Kidney capillary endothelial cell (primary cell): ENCODE results near the gene CCDC30.

Experiments used
- DNase-seq: peaks from one replicate; pipeline ENCODE4 v3.0.0-alpha.2; 2018; ENCODE audit warnings: low spot score

The CCDC30 gene

DNA sequence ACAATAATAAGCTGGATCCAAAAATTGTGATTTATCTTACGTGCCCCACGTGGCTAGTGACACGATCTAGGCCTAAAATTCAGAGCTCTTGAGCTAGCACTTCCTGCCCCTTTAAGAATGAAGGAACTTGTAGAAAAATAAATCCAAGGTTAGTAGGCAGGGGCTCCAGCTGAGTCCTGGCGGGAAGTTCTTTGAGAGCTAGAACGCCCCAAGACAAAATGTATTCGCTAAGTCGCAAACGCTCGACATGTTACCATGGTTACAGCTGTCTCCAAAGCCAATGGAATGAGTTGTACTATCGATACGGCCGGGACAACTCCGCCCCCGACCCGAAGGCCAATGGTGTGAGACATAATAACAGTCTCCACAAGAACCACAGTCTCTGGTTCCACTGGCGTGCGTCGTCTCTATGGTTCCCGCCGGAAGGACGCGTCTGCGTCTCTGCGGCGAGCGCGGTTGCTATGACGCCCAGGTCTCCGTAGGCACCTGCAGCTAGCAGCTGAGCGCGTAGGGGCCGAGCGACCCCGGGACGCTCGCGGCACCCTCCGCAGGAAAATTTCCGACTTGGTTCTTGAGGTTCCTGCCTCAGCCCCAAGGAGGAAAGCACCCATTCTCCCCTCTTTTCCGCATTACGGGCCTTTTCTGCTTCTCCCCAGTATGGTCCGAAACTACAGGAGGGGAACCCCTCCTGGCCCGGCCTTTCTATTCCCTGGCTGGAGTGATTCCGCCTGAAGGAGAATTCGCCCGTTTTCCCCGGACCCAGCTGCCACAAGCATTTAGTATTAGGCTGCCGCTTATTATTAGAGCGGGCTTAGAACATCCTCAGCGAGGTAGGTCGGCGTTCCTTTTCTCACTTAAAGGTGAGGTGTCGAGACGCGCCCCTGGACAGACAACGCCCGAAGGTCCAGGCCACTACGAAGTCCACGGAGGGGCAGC, at the start of gene CCDC30:
Gene CCDC30, plus strand, starts transcription at position 459 of the 936 bp plus-strand sequence. CDS start 17,266 bp downstream, outside the sequence.
- DNase-seq = peak; percentile 97

DNA sequence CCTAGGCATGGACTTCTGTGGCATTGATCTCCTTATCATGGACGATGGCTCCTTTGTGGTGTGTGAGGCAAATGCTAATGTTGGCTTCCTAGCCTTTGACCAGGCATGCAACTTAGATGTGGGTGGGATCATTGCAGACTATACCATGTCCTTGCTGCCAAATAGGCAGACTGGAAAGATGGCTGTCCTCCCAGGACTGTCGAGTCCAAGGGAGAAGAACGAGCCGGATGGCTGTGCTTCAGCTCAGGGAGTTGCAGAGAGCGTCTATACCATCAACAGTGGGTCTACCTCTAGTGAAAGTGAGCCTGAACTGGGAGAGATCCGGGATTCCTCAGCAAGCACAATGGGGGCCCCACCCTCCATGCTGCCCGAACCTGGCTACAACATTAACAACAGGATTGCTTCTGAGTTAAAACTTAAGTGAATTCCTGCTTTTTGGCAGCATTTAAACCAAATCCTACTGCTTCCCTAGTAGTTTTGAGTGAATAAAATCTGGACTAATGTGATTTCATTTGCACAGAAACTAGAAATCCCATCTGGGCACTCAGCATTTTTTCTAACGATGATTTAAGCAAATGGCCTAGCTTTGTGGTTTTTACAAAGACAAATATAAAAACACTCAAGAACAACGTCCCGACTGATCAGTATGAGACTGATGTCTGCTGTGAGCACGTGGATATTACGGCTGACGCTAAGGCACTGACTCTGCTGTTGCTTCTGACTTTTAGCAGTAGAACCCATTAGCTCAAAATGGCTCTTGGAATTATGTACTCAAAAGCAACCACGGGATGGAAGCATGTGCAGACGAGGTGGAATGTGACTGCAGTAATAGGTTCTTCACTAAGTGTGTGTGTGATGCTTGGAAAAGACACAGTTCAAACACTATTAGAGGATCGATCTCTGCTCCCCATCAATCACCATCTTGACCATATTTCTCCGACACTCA, 48.3 kb upstream of the CCDC30 start:
- DNase-seq = no peak

DNA sequence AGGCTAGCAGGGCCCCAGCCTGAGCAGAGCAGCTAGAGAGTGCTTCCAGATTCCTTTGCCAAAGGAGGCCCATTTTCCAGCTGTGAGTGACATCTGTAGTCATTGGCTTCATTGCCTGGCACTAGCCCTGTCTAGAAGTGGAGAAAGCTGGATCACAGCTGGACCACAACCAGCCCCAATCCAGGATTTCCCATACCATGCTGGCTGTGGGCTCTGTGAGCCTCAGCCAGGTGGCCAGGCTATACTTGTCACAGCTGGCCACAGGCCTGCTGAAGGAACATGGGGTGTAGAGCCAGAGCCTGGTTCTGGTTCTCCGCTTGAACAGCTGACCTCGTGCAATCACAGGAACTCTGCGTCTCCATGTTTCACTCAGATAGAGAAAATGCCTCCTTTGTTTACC, 45.9 kb upstream of the CCDC30 start:
- DNase-seq = no peak

DNA sequence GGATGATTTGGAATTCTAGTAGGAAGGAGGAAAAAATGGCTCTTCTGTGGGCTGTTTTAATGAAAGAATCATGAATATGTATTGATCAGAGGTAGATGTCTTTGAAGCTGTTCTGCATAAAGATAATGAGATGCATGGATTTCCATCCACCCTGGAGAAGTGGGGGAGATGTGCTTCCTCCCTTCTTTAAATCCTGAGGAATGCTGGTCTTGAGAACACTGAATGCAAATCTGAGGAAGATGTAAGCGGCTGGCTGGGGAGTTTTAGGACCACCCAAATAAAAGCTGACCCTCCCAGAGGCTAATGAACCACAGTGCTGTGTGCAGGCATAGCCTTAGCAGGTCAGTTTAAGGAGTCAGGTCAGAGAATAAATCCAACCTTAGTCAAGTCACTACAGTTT, 44.6 kb upstream of the CCDC30 start:
- no peak for DNase-seq

DNA sequence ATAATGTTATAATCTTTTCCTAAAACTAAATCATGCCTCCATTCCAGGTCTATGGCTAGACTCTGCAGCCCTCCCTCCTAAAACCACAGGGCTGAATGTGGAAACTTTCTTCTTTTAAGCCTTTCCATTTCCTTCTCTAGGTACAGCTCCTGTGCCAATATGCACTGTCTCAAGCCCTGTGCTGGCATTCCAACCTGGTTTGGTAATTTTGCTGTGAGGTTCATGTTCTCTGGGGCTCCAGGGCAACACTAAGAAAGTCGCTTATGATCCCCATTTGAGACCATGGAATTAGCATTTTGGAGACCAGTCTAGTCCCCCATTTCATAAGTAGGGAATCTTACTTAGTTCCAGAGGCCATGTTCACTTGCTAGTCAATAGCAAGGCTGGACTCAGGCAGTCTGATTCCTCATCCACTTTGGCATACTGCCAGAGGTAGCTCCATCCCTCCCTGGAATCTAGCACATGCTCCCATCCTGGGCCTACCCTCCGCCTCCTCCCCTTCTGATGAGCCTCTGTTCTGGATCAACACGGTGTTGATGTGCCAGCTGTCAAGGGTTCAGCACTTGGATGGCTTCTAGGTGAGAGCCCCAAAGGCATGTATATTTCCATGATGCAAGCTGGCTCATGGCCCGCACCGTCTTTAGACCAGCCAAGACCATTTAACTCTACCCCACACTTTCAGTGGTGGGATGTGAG, 43.8 kb upstream of the CCDC30 start:
- DNase-seq = no peak

DNA sequence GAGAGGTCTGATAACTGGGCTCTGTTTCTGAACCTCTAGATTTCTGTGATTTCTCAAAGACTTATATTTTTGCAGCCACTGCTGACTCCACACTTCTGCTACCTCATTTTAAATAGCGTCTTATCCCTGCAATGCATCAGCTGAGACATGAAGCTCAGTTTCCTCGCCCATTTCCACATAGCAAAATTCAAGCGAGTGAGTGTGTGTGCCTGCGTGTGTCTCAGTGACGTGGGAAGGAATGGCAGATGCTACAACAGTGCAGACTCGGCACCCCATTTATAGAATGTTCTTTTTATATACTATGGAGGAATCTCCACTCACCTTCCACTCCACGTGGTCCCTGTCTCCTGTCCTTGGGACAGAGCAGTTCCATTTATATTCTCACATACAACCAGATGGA, 43.0 kb upstream of the CCDC30 start:
- DNase-seq = no peak

DNA sequence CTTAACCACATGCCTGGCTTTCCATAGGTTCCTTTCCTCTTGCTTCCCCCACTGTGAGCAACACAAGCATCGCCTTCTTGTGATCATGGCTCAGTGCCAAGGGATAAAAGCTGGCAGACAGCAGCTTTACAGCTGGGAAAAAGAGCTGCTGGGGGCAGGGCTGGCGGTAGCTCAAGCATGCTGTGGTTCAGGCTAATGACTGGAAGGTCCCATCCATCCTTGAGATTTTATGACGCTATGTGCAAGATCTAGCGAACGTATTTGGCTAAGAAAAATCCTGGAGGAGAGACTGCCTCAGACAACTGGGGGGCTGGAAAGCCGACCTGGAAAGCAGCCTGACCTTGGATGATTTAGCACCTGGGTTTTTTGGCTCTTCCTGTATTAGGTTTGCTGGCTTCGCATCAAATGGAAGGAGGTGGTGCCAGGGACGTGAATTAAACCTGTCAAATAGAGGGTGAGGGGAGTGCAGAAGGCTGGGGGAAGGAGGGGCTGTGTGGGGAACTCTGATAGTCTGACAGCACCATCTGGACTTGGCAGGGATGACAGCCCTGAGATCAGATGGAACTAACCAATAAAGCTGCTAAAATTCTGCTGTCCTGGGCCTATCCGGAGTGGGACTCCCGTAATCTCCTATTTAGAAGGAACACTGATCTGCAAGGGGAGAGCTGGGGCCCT, 42.0 kb upstream of the CCDC30 start:
- DNase-seq = peak; percentile 30

DNA sequence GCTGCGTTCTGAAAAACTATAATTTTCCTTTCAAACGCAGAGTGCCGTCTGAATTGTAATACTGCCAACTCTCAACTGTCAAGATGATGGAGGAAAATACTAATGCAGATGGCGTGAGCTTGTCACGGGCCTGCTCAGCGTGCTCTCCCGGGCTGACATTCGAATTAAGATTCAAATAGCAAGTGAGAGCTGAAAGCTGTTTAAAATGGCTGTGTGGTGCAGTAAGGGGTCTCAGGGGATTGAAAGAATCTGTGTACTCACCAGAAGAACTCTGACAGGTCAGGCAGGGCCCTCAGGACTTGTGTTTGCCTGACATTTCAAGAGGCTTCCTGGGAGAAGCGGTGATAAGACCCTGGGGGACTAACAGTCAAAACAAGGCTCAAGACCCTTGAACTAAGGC, 40.3 kb upstream of the CCDC30 start:
- DNase-seq = no peak

DNA sequence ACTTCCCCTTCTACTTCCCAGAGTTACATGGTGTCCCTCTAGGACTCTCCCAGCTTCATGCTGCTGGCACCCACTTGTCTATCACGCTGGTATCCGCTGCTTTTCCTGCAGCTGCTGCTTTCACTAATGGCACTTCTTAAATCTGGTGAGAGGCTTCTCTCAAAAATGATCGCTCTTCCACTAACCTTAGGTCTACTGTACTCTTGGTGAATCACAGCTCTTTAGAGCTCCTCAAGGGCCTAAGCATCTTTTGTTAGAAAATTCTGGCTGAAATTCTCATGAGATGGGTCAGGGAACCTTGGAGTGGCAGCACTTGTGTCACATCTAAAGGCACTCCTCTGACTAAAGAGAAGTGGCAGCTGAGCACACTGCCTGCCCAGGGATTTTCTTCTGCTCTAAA, 39.4 kb upstream of the CCDC30 start:
- DNase-seq = no peak

DNA sequence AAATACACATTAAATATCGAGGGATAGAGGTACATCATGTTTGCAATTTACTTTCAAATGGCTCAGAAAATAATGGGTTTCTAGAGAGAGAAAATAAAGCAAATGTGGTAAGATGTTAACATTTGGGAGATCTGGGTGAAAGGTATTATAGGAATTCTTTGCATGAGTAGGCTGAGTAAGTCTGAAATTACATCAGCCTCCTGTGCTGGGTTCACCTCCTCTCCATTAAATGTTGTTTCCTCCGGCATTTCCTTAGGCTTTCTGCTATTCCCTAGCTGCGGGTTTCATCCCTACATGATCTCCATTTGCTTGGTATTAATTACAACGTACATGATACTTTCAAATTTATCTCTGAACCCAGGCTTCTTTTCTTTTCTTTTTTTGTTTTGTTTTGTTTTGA, 38.9 kb upstream of the CCDC30 start:
- no peak for DNase-seq

DNA sequence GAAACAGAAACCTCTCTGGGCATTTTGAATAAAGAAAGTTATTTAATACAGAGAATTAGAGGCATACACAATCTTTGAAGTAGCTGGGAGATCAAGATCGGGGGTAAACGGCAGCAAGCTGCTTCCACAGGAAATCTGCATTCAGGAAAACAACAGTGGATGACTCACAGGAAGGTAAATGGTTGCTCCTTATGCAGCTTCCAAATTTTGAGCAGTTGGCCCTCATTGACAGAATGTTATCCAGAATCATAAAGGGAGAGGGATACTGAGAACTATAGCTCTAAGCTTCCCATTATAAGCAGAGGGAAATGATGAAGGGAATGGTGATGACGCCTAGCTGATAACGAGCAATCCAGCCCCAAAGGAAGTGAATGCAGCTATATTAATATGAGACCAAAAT, 35.8 kb upstream of the CCDC30 start:
- peak; percentile 48 for DNase-seq

DNA sequence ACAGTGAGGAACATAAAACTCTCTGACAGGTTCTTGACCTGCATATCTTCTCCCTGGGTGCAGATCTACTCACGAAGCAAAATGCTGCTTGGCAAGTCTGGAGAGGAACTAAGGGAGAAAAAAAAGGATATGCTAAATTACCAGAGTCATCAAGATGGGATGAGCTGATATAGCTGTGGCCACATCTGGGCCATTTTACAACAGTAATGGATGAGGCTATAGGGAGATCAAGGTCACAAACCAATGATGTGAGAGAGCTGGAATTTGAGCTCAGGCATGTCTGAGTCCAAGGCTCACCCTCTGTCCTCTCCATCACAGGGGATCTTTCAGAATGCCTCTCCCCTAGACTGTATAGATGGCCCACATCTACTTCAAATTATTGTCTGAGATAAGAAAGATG, 33.5 kb upstream of the CCDC30 start:
- DNase-seq = no peak

DNA sequence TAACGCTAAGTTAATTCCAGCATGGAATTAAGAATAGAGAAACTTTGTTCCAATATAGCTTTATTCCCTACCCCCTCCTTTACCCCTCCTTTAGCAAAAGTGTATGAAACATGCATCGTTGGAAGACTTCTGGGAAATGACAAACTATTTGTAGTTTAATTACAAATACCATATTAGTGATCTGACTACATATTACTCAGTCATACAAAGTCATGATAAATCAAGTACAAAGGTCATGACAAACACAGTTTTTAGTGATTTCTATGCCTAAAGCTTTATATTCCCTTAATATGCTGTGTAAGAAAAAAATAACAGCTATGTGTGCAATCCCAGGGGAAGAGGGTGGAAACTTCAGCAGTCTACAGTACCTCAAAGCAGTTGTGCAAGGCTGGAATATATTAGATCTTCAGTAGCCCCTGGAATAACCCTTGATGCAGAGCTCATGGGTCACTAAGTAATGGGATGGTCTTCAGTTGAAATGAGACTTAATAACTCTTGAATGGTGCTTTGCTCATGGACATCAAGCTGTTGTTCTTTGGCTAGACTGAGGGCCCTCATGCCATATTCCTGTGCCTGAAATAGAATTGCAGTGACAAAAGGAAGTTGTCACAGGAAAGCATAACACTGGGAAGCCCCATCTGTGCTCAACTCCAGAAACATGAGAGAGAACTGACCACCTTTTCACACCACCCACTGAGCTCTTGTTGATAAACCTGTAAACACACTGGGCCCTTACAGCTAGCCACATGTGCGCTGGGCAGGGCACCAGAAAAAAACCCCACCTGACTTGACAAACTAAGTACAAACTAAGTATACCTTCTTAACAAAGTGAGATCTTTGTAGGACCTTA, 32.6 kb upstream of the CCDC30 start:
- DNase-seq = peak; percentile 42

DNA sequence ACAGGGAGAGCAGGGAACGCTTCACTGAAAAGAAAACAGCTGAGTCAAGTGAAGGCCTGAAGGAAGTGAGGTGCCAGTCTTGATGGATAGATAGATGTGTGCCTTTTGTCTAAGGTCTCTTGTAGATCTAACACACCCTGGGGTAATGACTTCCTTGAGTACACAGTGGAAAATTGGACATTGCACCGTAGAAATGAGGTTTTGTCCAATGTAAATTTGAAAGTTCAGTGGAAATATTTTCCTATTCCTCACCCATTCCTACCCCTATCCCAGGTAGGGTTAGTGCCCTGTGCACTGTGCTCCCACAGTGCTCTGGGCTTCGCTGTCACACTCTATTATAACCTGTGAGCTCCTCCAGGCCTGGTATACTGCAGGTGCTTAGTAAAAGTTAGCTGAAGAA, 31.6 kb upstream of the CCDC30 start:
- DNase-seq = no peak

DNA sequence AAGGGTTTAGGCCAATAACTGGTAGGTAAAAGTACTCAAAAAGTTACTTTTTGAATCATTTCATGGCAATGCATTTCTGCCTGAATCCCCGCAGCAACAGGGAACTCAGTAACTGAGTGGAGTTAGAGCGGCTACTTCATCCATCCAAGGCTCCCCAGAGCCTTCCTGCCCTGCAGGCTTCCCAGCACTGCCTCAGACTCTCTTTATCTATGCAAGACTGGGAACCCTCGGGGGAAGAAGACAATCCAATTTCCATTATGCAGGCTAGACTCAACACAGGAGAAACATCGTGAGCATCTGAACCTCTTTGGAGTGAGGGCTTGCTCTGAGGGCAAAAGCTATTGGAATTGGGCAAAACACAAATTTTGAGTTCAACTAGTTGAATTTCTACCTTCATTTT, 30.4 kb upstream of the CCDC30 start:
- DNase-seq = no peak

DNA sequence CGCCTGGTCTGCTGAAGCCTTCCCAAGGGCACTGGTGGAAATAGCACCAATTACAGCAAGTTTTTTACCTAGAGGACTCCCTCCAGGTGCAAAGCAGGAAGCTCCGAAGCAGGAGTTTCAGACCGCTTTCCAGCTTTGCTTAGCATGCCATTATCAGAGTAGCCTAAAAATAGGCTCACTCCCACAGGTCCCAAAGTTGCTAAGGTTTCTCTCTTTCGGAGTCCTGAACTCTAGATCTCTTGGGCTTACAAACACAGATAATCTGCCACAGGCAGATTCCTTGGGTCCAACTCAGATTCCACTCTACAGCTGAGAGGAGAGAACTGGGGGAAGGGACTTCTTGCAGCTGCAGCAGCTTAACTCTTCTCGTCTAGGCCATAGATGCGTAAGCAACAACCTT, 29.7 kb upstream of the CCDC30 start:
- no peak for DNase-seq

DNA sequence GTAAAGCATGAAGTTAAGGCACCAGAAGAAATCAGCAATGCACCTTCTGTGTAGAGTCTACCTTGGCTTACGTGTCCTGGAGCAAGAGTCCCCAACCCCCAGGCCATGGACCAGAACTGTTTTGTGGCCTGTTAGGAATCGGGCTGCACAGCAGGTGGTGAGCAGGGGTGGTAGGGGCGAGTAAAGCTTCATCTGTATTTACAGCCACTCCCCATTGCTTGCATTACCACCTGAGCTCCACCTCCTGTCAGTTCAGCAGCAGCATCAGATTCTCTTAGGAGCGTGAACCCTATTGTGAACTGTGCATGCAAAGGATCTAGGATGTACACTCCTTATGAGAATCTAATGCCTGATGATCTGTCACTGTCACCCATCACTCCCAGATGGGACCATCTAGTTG, 28.7 kb upstream of the CCDC30 start:
- no peak for DNase-seq

DNA sequence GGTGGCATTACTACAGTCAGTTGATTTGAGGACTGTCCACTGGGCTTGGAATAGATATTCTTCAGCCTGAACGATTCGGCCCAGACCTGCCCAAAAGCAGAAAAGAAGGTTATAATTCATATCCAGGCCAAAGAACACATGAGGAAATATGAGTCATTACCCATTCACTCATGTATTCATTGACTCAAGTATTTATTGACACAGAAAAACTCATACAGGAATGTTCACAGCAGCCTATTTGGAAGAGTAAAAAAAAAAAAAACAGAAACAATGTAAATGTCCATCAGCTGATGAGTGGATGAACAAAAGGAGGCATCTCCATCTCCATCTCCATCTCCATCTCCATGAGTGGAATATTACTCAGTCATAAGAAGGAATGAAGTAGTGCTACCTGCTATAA, 23.1 kb upstream of the CCDC30 start:
- DNase-seq = peak; percentile 54

DNA sequence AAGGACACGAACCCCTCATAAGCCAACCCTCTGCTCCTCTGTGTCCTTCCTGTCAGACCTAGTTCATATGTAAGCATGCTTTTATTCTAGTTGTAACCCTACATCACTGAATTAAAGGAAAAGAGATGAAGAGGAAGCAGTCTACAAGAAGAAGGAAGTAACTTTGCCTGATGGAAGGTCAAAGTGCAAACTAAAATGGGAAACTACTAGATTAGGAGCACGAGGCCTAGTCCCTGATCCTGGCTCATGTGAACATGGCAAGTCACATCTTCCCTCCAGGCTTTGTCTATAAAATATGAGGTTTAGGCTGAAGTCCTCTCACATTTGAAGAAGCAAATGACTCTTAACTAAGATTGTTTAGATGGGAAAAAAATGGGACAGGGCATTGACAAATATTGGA, 20.4 kb upstream of the CCDC30 start:
- DNase-seq = no peak

DNA sequence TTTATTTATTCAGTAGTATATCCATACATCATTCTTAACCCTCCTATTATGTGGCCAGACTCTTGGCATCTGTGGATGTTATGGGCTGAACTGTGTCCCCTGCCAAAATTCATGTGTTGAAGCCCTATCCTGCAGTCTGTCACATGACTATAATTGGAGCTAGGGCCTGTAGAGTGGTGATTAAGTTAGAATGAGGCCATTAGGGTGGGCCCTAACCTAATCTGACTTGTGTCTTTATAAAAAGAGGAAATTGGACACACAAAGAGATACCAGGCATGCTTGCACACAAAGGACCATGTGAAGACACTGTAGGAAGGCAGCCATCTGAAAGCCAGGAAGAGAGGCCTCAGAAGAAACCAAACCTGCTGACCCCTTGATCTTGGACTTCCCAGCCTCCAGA, 13.8 kb upstream of the CCDC30 start:
- no peak for DNase-seq

DNA sequence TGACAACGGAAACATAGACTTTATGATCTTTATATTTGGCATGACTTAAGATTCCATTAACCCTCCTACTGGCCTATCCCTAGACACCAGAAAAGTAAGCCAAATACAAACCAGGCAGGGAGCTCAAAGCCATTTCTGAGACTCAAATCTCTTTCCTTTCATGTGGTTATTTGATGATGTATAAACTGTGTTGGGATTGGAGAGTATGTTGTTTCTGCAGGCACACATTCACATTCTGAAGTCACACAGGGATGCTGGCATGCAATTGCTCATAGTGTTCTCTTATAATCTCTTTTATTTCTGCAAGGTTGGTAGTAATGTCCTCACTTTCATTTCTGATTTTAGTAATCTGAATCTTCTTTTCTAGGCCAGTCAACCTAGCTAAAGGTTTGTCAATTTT, 13.0 kb upstream of the CCDC30 start:
- no peak for DNase-seq
